Activated CD4-positive, CD25-positive, alpha-beta regulatory T cell treated with anti-CD3 and anti-CD28 coated beads, Interleukin-2, amount 50 U/mL, for 72 hours (primary cell): ENCODE measurements around the gene PAX3.

Experiments used
- DNase-seq: peaks from one replicate; pipeline ENCODE4 v3.0.0; 2021

The PAX3 gene

DNA sequence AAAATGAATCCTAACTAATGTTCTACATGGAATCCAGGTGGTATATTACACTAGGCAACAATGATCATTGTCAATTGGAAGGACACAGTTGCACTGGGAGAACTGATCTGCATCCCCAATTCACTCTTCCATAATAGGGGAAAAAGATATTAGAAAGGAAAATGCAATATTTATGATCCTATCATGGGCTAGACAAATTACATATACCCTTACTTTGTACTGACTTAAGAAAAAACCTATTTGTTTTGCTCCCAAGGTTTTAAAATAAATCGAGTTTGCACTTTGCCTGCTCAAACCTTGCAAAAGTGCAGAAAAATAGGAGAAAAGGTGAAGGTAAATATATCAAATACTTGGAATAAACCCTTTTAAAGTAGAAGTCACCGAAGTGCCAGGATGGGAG, 11.0 kb upstream of the PAX3 start:
- DNase-seq: no peak

- no peak for DNase-seq
These were observed 10.6 kb upstream of the PAX3 start for GRCh38 chr2:222309361-222309760.

DNA sequence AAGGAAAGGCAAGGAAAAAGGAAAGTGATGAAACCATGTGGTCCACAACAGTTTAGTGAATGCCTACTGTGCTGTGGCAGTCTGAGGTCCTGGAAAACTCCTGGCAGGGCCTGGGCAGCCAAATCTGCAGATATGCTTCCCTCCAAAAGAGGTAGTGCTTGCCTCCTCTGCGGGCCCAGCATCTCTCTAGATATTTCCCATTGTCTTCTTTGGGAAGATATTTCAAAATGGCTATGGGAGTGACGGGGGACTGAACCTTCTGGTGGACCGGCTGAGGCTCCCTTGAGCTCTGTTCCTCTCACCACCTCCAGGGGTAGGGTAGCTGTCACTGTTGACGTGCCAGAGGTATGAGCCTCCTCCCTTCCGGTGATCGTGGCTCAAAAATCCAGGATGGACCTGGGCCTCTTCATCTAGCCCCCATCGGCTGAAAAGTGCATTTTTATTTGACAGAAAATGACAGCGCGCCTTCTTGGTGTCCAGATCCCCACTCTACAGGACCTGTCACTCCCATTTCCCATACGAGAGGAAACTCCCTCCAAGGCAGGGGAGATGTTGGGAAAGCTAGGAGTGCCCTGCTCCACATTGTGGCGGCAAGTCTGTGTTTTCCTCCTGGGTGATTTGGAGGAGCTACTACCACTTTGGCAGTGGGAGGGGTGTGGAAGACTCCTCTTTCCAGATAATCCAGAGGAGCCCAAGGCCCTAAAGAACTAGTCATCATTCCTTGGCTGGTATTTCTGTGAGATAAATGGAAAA, 9.4 kb upstream of the PAX3 start:
- no peak for DNase-seq

- no peak for DNase-seq
These were observed 8.5 kb upstream of the PAX3 start for GRCh38 chr2:222307143-222307756.

DNA sequence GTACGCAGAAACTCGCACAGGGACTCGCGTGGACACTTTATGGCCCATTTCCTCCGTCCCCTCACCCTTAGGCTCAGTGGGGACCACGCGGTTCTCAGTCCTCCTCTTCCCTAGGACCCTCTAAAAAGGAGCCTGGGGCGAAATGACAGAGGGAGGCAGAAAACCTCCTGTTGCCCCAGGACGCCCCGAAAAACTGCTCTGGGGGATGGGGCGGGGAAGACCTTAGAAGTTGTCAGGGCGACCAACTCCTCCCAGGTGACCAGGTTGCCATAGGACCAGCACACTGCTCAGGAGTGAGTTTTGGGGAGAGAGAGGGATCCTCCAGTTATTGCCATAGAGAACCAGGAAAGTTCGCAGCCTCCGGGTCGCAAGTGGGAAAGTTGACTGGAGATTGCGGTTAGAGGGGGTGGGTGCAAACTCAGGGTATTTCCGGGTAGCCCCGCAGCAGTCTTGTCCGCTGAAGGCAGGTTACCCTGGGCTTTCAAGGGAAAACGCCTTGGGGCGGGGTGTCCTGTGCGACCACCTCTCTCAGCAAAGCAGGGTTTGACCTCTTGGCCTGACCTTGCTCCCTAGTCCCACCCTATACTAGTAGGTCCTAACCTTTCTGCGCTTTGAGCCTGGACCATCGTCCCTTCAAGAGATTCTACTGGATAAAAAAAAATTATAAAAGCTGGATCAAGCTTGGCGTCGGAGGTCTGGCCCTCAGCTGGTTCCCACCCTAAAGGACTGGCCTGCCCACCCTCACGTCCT, 7.8 kb upstream of the PAX3 start:
- no peak for DNase-seq

GRCh38 chr2:222305516-222306392, 7.0 kb upstream of the PAX3 start:
- DNase-seq: no peak

DNA sequence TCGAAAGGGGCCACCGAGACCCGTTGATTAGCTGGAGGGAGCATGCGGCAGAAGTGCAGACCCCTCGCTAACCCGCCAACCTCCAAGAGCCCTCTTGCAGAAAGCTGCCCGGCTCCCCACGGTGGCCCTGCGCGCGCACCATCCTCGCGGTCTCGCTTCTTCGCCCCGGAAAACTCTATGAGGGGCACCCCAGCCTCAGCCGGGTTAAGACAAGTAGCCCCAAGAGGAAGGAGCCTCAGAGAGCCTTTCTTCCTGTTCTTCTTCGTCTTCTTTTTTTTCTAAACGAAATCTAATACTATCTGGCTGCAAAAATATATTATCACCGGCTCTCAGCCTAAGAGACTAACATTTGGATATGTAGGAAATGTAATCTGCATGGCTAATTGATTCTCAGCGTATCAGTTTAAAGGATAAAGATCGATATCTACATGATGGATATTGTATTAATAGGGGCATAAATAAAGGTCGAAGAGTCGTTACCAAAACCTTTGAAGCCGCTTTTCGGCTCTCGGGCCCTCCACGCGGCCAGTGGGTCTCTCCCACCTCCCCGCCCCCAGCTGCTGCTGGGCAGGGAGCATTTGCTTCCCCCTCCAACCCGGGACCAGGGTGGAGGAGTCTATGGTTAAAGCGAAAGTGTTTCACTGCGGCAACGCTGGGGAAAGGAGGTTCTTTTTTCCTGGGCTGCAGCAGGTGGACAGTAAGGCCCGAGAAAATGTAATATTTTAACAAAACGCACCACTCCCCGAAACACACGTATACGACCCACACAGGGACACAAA, 6.1 kb upstream of the PAX3 start:
- DNase-seq: no peak

- no peak for DNase-seq
These were observed 5.3 kb upstream of the PAX3 start for GRCh38 chr2:222303828-222304736.

DNA sequence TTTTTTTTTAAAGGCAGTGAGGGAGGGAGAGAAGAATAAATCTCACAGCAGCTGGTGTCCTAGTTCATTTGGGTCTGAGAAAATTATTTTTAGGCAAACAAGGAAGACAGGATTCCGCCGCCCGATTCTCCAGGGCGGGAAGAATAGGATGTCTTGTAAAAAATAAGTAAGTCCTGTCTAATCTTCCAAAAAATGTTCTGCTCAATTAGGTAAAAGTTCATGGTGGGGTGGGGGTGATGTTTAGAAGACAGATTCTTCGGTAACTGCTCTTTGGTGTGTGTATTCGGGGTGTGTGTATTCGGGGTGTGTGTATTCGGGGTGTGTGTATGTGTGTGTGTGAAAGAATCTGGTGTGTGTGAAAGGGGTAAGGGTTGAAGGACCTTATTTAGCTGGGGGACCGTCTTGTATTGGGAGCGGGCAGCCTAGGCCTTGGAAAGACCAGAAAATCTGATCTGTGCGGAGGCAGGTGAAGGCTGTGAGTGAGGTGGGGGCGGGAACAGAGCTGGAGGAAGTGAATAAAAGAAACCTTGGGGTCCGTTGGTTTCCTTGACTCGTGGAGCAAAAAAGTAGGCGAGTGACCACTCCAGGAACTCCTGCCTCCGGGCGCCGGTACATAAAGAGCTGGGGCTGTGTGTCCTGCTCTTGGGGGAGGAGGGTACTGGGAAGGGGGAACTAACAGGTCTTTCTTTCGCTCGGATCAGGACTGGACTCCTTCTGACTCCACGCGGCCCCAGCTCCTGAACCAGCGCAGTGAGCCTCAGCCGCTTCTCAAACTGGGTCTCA, 4.4 kb upstream of the PAX3 start:
- no peak for DNase-seq

DNA sequence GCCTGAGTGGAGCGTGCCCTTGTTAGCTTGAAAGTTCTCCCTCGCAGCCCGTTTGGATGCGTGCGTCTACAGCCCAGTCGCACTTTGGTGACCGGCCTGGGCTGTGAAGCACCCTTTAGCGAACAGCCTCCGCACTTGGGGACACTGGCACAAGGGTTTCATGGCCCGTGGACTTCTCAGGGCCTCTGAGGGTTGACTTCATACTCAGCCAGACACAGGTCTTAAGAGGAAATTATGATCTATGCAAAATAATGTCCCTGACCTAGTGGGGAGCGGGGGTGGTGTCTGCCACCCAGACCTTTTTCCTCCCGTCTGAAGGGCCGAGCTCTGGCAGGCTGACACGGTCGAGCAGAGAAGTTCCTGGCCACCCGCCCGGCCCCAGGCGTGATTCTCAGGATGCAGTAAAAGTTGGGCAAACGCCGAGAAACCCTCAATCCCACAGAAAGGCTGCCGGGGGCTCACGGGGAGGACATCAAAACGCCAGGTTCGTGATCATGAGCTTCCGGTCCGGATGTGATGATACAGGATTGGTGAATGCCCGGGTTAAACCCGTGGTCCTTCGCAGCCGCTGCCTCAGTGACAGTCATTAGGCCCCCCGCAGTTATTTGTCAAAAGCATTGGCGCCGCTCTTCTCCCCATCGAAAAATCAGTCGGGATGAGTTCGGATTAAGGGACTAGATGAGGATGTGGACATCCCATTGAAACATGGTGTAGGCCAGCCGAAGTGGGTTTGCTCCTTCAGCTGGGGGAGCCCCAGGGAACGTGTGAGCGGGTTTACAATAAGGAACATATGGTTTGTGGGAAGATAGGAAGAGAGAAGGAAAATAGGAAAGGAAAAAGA, 3.6 kb upstream of the PAX3 start:
- no peak for DNase-seq

GRCh38 chr2:222301796-222302118, 3.0 kb upstream of the PAX3 start:
- DNase-seq: no peak

DNA sequence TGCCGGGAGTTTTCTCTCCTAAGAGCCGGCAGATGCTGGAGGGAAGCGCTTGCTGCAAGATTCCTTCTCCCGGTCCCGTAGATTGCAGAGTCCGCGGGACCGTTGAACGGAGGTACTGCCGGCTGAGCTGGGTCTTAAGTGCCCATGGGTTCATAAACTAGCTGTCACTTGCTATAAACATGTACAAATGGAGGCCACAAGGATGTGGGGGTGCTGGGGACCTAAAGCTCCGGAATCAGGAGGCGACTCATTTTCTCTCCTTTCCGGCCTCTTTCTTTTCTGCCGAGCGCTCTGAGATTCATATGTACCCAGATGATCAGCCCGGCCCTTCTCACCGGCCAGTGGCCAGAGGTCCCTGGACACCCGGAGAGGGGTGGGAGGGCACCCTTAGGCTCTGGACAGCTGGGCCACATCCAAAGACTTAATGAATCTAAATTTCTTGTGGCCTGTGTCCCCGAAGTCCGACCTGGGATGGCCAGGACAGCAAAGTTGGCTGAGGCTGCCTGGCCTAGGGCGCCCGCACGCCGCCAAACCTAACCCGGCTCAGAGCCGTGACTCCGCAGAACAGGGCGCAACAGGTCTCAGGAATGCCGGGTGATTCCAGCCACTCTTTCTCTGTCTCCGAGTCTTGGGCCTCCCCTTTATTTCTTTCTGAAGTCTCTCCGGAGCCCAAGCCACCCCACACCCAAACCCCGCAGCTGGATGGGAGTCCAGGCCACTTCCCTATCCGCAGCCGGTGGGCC, 2.4 kb upstream of the PAX3 start:
- DNase-seq: no peak

GRCh38 chr2:222300726-222301052, 1.9 kb upstream of the PAX3 start:
- DNase-seq: no peak

DNA sequence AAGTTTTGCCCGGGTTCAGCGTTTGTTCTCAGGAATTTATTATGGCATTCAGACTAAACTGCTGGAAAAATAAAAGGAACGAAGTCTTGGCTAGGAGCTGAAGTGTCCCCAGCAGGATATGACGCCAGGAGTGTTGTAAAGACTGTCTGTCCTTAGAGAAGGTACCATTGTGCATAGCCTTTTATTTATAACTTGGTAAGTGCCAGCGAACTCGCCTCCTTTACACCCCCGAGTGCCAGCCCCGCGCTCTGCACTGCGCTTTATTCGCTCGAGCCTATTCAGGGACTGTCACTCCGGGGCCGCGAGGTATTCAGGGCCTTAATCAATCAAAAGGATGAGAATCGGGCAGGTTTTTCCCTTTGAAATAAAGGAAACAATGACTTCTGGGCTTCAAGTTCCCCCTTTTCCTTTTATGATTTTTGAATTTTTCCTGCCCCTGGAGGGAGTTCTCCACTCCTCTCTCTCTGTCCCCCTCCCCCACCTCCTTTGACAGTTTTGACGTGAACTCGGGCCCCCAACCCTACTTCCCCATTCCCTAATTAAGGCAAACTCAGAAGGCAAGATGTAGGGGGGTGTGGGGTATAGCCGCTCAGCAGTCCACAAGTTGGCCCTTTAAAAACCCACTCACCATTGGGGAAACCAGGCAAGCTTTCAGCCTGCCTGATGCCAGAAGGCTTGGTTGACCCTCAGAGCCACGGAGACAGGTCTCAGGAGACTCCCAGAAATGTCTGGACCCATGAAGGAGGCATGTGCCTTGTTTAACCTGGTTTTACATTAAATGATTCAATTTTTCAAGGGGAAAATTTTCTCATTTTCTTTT, 1.3 kb upstream of the PAX3 start:
- no peak for DNase-seq

GRCh38 chr2:222298001-222298310, 842 bp downstream of the PAX3 start:
- no peak for DNase-seq

DNA sequence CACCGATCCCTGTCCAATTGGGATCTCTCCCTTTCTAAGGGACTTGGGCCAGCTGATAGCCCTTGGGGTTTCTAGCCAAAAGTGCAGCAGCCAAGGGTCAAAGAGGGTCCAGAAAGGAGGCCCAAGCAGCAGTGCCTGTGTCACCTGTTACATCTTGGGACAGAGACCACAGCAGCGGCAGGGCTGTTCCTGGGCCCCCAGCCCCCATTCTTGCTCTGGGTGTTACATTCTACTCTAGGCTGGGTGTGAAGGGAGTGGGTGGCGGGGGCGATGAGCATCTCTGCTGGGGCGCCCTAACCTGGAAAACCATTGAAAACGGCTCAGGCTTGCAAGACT, 1.2 kb downstream of the PAX3 start:
- DNase-seq: no peak

- DNase-seq: no peak
These were observed 1.7 kb downstream of the PAX3 start for GRCh38 chr2:222296911-222297599.

GRCh38 chr2:222296311-222296741, 2.5 kb downstream of the PAX3 start:
- DNase-seq: no peak
